Measurements from ENCODE around the gene DNAI4.
"Not testable (repeated sequence)": the region's sequence is repeated elsewhere in the genome, so short reads cannot be mapped to it uniquely, and the experiment has no call there.

The DNAI4 gene

GRCh38 chr1:66924756-66925557 lies at the start of gene DNAI4, which contains the start of gene MIER1:
Gene DNAI4, minus strand, starts transcription at chr1:66924856. Its CDS starts 25 bp downstream, at chr1:66924831.
Gene MIER1, plus strand, starts transcription at chr1:66924990. Its CDS starts 39 bp downstream, at chr1:66925029.
- DNase-seq (ENCODE audit: extremely low read depth in 1 of 2, low read depth in 1 of 2): peak; percentile 93

GRCh38 chr1:66968574-66968973 lies 43.9 kb upstream of the DNAI4 start:
- DNase-seq (ENCODE audit: extremely low read depth in 1 of 2, low read depth in 1 of 2): no peak

GRCh38 chr1:66966188-66966873 lies 41.7 kb upstream of the DNAI4 start:
- DNase-seq (ENCODE audit: extremely low read depth in 1 of 2, low read depth in 1 of 2): not testable (repeated sequence)

- no peak for DNase-seq (ENCODE audit: extremely low read depth in 1 of 2, low read depth in 1 of 2)
Observed at GRCh38 chr1:66957938-66958337, 33.3 kb upstream of the DNAI4 start.

GRCh38 chr1:66954208-66954607 lies 29.6 kb upstream of the DNAI4 start:
- no peak for DNase-seq (ENCODE audit: extremely low read depth in 1 of 2, low read depth in 1 of 2)

GRCh38 chr1:66951513-66951912 lies 26.9 kb upstream of the DNAI4 start:
- no peak for DNase-seq (ENCODE audit: extremely low read depth in 1 of 2, low read depth in 1 of 2)

GRCh38 chr1:66947267-66947666 lies 22.6 kb upstream of the DNAI4 start:
- DNase-seq (ENCODE audit: extremely low read depth in 1 of 2, low read depth in 1 of 2): no peak

- DNase-seq (ENCODE audit: extremely low read depth in 1 of 2, low read depth in 1 of 2): no peak
Observed at GRCh38 chr1:66945316-66945715, 20.7 kb upstream of the DNAI4 start.

GRCh38 chr1:66944330-66945274 lies 19.9 kb upstream of the DNAI4 start:
- DNase-seq (ENCODE audit: extremely low read depth in 1 of 2, low read depth in 1 of 2): no peak

- DNase-seq (ENCODE audit: extremely low read depth in 1 of 2, low read depth in 1 of 2): no peak
Observed at GRCh38 chr1:66943361-66943969, 18.8 kb upstream of the DNAI4 start.

GRCh38 chr1:66940981-66941380 lies 16.3 kb upstream of the DNAI4 start:
- DNase-seq (ENCODE audit: extremely low read depth in 1 of 2, low read depth in 1 of 2): no peak

- DNase-seq (ENCODE audit: extremely low read depth in 1 of 2, low read depth in 1 of 2): no peak
Observed at GRCh38 chr1:66938613-66939012, 14.0 kb upstream of the DNAI4 start.

GRCh38 chr1:66937529-66938234 lies 13.0 kb upstream of the DNAI4 start:
- DNase-seq (ENCODE audit: extremely low read depth in 1 of 2, low read depth in 1 of 2): no peak

GRCh38 chr1:66933887-66934700 lies 9.4 kb upstream of the DNAI4 start:
- DNase-seq (ENCODE audit: extremely low read depth in 1 of 2, low read depth in 1 of 2): no peak

GRCh38 chr1:66932291-66932690 lies 7.6 kb upstream of the DNAI4 start:
- DNase-seq (ENCODE audit: extremely low read depth in 1 of 2, low read depth in 1 of 2): no peak

GRCh38 chr1:66931590-66931989 lies 6.9 kb upstream of the DNAI4 start:
- no peak for DNase-seq (ENCODE audit: extremely low read depth in 1 of 2, low read depth in 1 of 2)

- no peak for DNase-seq (ENCODE audit: extremely low read depth in 1 of 2, low read depth in 1 of 2)
Observed at GRCh38 chr1:66930823-66931174, 6.1 kb upstream of the DNAI4 start.

GRCh38 chr1:66929999-66930822 lies 5.6 kb upstream of the DNAI4 start:
- peak; percentile 79 to 95 for DNase-seq (ENCODE audit: extremely low read depth in 1 of 2, low read depth in 1 of 2)

- DNase-seq (ENCODE audit: extremely low read depth in 1 of 2, low read depth in 1 of 2): no peak
Observed at GRCh38 chr1:66929691-66929998, 5.0 kb upstream of the DNAI4 start.

Data from activated CD8-positive, alpha-beta memory T cell treated with anti-CD3 and anti-CD28 coated beads for 1 hour (primary cell).